SU-DHL-6 (cell line): ENCODE measurements around the gene NREP.

Source experiments
- CTCF ChIP-seq: fragments of 200-600 bp; sonication (generic); IDR thresholded peaks from one replicate; pipeline ENCODE4 v1.5.1; 2017; ENCODE audit warnings: antibody characterized with exemption, mild to moderate bottlenecking, low read length, moderate library complexity; ENCODE audit not compliant: insufficient read depth, poor library complexity, severe bottlenecking
- EZH2phosphoT487 ChIP-seq: fragments of 200-600 bp; sonication (generic), shearing (Covaris generic); conservative IDR thresholded peaks from 2 replicates; pipeline ENCODE4 v1.6.1; 2018; ENCODE audit warnings: mild to moderate bottlenecking, antibody characterized with exemption, low read length, moderate library complexity, mixed read lengths

- TF ChIP-seq CTCF (no peak), EZH2phosphoT487 (no peak)
These were observed 17.6 kb downstream of the NREP start for GRCh38 chr5:111739416-111739815.
